Spinal cord (tissue), 10 donors: ENCODE results near the gene GRID1. TPM values are rescaled to one million over a fixed set of nuclear protein-coding genes. Genes with fewer than 3 reads are reported as not detected.
A peak's percentile ranks its signal among the peaks of the same experiment; 100 is the strongest.

Experiments
- DNase-seq, 6 donors: peaks; one replicate each; pipeline versions ENCODE4 v3.0.0 to v3.0.0-alpha.2; 2013 to 2015; ENCODE audit warnings: low spot score in 6 of 6, low read depth in 4 of 6
- H3K27ac ChIP-seq: one replicate; pipeline ENCODE4 v1.5.1; 2013; ENCODE audit warnings: low read depth, low read length, control low read depth
- H3K27me3 ChIP-seq: one replicate; pipeline ENCODE4 v1.6.1; 2013; ENCODE audit warnings: low read length; ENCODE audit not compliant: control insufficient read depth, insufficient read depth
- H3K36me3 ChIP-seq: one replicate; pipeline ENCODE4 v1.6.1; 2013; ENCODE audit warnings: low read length; ENCODE audit not compliant: control insufficient read depth, insufficient read depth
- H3K4me1 ChIP-seq: one replicate; pipeline ENCODE4 v1.6.1; 2013; ENCODE audit warnings: low read length; ENCODE audit not compliant: control insufficient read depth, insufficient read depth
- H3K4me3 ChIP-seq: one replicate; pipeline ENCODE4 v1.5.1; 2013; ENCODE audit warnings: low read depth, low read length, control low read depth
- H3K9me3 ChIP-seq: one replicate; pipeline ENCODE4 v1.6.1; 2013; ENCODE audit warnings: low read length; ENCODE audit not compliant: control insufficient read depth, insufficient read depth
- WGBS: methylation state at CpG from one replicate; pipeline ENCODE4 v1.1.5; 2013; ENCODE audit warnings: missing lambda C conversion rate; ENCODE audit not compliant: insufficient coverage; 5-methylcytosine and 5-hydroxymethylcytosine counted together
- polyA plus RNA-seq, 2 donors: library from polyadenylated mRNA; unstranded; fragments of 120-200 nt; gene quantifications; one replicate each; pipeline ENCODE4 v1.2.1, GENCODE V29; 2013; ENCODE audit not compliant: insufficient read length in 2 of 2
- total RNA-seq, 2 donors: library from RNA; depleted of rRNA in 1 of 2; stranded (reverse); fragments of 120-200 nt in 1 of 2; fragments of >200 nt in 1 of 2; gene quantifications; one replicate each; pipeline versions ENCODE4 v1.2.3 to v1.2.4, GENCODE V29; 2013 to 2014
- donor health status: healthy.

Gene GRID1
- total and polyA plus RNA-seq, 4 donors, result 7.6 to 30.1 (median 22.2) TPM

DNA sequence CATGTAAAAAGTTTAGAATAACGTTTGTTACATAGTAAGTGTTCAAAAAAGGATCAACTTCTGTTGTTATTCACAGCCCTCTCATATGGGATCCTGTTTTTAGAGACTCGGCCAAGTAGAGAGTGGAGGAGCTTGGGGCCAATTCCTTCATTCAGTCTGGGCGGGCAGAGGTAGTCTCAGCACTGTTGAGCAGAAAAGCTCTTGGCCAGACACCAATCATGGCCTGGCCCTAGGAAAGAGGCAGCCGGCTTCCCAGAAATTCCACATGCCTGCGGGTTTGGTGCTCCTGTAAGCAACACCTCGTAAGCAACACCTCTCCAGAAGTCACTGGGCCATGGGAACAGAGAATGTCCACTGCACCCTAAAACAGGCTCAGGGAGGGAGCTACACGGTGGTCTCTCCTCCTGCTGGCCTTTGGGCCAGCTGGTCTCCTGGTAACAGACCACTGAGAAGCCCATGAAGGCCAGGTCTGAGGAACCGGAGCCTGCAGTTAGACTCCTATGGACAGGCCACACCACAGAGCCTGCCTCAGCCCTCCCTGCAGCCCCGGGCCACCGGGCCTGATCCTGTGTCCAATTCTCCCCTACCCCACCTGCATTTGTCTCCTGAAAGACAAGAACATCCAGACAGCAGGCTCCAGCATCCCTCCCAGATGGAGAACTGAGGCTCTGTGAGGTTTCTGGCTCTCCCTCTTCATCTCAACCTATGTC lies 149.1 kb downstream of the GRID1 start:
- DNase-seq, result peak in 1 of 6 donors; percentile 78
- H3K27me3 ChIP-seq, result peaks cover 4% of the 10 kb centered on the region
- no peak overlapping the region for H3K27ac ChIP-seq
- no peak overlapping the region for H3K4me3 ChIP-seq
- H3K4me1 ChIP-seq, result peaks cover 56% of the 10 kb centered on the region
- no peaks in the 10 kb centered on the region for H3K36me3 ChIP-seq
- H3K9me3 ChIP-seq, result no peaks in the 10 kb centered on the region
- 78% methylated on average over 8 of the region's 10 CpGs for WGBS

DNA sequence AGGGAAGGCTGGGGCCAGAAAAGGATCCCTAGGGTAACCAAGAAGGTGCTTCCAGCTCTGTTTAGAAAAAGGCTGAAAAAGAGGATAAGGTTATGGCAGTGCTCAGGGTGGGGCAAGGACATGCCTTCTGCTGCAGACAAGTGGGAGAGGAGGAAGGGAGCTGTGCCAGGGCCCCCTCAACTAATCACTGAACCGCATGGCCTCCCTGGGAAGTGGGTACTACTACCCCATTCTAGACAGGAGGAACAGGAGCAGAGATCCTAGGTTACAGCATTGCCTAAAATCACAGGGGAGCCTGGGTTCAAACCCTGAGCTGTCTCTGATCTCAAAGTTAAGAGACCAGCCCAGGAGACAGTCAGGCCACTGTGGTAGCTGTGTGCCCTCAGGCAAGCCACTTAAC lies 149.7 kb downstream of the GRID1 start:
- H3K36me3 ChIP-seq, result no peaks in the 10 kb centered on the region
- no CpG with 5 or more reads among the region's 1 CpG for WGBS
- H3K4me3 ChIP-seq, result no peak overlapping the region
- DNase-seq, result no peak
- peaks cover 56% of the 10 kb centered on the region for H3K4me1 ChIP-seq
- no peak overlapping the region for H3K27ac ChIP-seq
- no peaks in the 10 kb centered on the region for H3K9me3 ChIP-seq
- peaks cover 4% of the 10 kb centered on the region for H3K27me3 ChIP-seq

DNA sequence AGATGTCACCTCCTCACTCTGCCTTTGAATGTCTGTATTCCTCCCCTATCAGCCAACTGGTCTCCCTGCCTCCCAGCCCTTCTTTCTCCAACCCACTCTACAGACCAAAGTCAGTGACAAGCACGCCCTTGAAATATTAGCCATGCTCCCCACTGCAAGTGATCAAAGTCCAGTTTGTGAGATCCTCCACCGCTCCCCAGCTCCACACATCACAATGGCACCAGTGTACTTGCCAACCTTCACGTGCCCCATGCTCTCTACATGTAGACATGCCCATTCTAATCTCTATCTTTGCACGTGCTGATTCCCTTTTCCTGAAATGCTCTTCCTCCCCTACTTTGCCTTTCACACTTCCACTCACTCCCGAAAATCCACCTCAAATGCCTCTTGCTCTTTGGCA lies 150.9 kb downstream of the GRID1 start:
- 83% methylated on average over 5 of the region's 5 CpGs for WGBS
- no peaks in the 10 kb centered on the region for H3K36me3 ChIP-seq
- H3K9me3 ChIP-seq, result no peaks in the 10 kb centered on the region
- H3K27me3 ChIP-seq, result peaks cover 4% of the 10 kb centered on the region
- H3K4me1 ChIP-seq, result peaks cover 48% of the 10 kb centered on the region
- no peak for DNase-seq
- H3K4me3 ChIP-seq, result no peak overlapping the region
- H3K27ac ChIP-seq, result no peak overlapping the region

DNA sequence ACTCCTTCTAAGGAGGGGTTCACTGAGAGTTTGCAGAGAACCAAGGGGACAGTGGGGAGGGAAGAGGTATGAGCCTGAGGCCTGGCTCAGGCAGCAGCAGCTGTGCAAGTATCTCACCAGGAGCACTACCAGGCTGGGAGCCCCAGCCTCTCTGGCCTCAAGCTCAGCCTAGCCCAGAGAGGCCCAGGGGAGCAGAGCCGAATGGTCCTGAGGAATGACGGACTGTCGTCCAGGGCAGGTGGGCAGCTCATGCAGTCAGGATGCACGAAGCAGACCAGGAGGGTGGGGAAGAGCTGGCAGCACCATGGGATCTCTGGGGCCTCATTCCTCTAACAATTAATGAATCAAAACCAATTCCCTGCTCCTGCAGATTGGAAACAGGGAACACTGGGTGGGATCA lies 151.5 kb downstream of the GRID1 start:
- Histone ChIP-seq H3K4me1 (peaks cover 45% of the 10 kb centered on the region), H3K4me3 (no peak overlapping the region), H3K36me3 (no peaks in the 10 kb centered on the region), H3K27ac (no peak overlapping the region), H3K9me3 (no peaks in the 10 kb centered on the region), H3K27me3 (peaks cover 4% of the 10 kb centered on the region)
- 87% methylated on average over 4 of the region's 4 CpGs for WGBS
- DNase-seq, result peak in 1 of 6 donors; percentile 84

DNA sequence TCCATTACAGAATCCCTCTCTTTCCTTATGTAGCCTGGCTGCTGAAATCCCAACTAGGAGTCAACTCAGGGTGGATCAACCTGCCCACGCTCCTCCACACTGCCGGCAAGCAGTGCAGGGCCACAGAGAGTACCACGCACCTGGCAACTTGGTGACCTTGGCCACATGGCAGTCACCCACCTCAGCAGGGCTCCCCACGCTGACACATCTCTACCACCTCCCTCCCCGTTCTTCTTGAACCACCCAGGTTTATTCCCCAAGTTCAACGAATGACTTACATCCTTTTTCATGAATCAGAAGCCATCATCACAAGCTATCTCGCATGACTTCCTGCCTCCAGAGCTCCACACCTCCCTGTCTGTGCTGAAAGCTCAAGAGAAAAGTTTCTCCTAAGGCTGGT lies 153.4 kb downstream of the GRID1 start:
- Histone ChIP-seq H3K36me3 (no peaks in the 10 kb centered on the region), H3K9me3 (no peaks in the 10 kb centered on the region), H3K4me3 (no peak overlapping the region), H3K27me3 (peaks cover 5% of the 10 kb centered on the region), H3K27ac (no peak overlapping the region), H3K4me1 (peaks cover 33% of the 10 kb centered on the region)
- WGBS, result 97% methylated on average over 7 of the region's 7 CpGs
- DNase-seq, result no peak

DNA sequence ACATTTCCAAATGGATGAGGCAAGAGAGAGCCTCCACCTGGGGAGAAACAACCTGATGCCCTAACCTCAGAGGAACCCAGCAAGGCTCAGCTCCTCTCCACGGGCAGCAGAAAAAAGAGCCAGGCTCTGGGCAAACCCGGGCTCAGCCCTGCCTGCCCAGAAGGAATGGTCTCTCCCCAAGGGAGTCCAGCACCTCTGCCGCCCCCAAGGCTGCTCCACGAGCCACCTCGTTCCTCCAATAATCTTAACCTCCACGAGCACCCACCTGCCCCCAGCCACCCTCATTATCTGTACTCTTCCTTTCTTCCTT lies 154.2 kb downstream of the GRID1 start:
- Histone ChIP-seq H3K27me3 (peaks cover 5% of the 10 kb centered on the region), H3K36me3 (no peaks in the 10 kb centered on the region), H3K4me3 (no peak overlapping the region), H3K4me1 (peaks cover 25% of the 10 kb centered on the region), H3K27ac (no peak overlapping the region), H3K9me3 (no peaks in the 10 kb centered on the region)
- WGBS, result 93% methylated on average over 3 of the region's 6 CpGs
- DNase-seq, result no peak

DNA sequence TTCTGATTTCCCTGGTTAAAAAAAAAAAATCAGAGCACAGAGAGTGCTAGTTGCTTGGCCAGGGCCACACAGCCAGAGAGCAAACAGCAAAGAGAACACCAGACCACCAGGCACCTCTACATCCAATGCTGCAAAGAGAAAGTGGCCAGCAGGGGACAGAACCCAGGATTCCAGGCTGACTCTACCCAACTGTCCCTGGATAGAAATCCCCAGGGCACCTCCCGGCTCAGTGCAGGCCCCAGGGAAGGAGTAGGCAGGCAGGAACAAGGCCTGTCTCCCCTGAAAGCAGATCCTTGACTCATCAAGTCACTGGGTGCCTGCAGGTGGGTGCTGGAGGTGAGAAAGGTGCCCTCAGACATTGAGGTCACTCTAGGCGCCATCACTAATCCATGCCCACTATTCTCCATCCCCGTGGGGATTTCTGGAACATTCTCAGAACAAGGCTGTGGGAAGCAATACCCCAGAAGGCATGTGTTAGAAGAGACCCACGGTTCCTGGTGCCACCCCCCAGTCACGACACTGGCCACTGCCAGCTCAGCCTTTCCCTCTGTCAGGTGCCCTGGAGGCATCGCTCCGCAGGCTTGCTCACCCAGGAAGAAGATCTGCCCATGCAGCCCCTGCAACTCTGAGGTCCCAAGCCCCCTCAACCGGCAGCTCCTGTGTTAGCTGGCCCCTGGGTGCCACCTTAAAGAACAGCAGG lies 154.8 kb downstream of the GRID1 start:
- Histone ChIP-seq H3K27me3 (peaks cover 5% of the 10 kb centered on the region), H3K4me3 (no peak overlapping the region), H3K4me1 (peaks cover 21% of the 10 kb centered on the region), H3K27ac (no peak overlapping the region), H3K9me3 (no peaks in the 10 kb centered on the region), H3K36me3 (no peaks in the 10 kb centered on the region)
- no peak for DNase-seq
- WGBS, result 88% methylated on average over 7 of the region's 8 CpGs

DNA sequence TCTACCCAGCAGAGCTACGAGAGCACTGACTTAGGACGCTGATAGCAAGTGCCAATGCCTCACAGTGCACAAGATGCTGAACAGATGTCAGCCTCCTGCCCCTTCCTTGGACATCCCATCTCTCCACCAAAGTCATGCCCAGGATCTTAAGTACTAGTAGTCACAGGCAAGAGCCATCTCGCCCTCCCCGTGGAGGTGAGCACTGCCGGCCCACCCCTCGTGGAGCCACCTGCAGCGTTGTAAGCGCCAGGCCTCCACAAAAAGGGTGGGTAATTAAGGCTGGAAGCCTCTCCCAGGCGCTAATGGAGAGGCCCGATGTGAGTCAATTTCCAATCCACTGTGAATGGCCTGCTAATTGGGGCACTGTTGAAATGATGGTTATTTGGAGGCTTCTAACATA lies 156.2 kb downstream of the GRID1 start:
- no peak for DNase-seq
- H3K4me3 ChIP-seq, result no peak overlapping the region
- peaks cover 21% of the 10 kb centered on the region for H3K4me1 ChIP-seq
- 74% methylated on average over 8 of the region's 10 CpGs for WGBS
- no peaks in the 10 kb centered on the region for H3K9me3 ChIP-seq
- H3K27me3 ChIP-seq, result peaks cover 5% of the 10 kb centered on the region
- no peak overlapping the region for H3K27ac ChIP-seq
- peaks cover 6% of the 10 kb centered on the region for H3K36me3 ChIP-seq

DNA sequence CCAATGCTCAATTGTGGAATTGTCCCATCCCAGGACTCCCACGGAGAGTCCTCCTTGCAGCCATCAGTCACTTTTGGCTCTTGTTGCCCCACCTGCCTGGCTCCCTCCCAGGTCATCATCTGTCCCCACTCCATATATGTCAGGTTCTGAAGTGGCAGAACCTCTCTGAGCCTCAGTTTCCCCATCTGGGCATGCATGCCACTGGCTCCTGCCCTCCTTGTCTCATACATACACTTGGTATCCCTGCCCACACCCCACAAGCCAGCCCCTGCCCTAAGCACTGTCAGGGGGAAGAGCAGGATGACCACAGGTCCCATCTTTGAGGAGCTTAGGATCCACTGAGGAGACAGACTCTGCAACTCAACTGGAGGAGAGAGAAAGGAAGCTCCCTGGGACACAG lies 156.9 kb downstream of the GRID1 start:
- Histone ChIP-seq H3K27me3 (peaks cover 4% of the 10 kb centered on the region), H3K27ac (no peak overlapping the region), H3K36me3 (peaks cover 6% of the 10 kb centered on the region), H3K4me1 (peaks cover 16% of the 10 kb centered on the region), H3K9me3 (no peaks in the 10 kb centered on the region), H3K4me3 (no peak overlapping the region)
- 78% methylated on average over 1 of the region's 1 CpG for WGBS
- no peak for DNase-seq

DNA sequence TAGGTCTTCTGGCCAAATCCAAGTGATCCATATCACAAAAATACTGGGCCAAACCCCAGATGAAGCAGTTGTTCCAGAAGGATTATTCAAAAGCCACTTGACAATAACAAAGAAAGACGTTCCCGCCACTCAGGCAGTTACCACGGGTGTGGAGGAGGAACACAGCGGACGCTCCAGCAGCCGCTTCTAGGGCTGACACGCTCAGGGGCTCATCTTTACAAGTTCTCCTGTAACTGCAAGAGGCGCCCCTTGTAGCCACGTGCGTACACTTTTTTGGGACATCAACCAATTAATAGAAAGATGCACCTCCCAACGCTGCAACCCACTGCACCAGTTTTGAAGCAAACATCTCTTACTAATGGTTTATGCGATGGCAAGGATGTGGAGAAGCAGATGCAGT lies 159.4 kb downstream of the GRID1 start:
- DNase-seq, result no peak
- H3K9me3 ChIP-seq, result no peaks in the 10 kb centered on the region
- H3K27me3 ChIP-seq, result peaks cover 2% of the 10 kb centered on the region
- no peak overlapping the region for H3K27ac ChIP-seq
- 88% methylated on average over 8 of the region's 12 CpGs for WGBS
- H3K4me1 ChIP-seq, result peaks cover 25% of the 10 kb centered on the region
- peaks cover 15% of the 10 kb centered on the region for H3K36me3 ChIP-seq
- H3K4me3 ChIP-seq, result no peak overlapping the region
